ENCODE data around the gene PSMA6.

GRCh38 chr14:35244542-35244941 lies 47.6 kb upstream of the PSMA6 start:
- no peak for TF ChIP-seq POLR2A (IDR thresholded peaks at IDR 0.05; ENCODE audit: low read length)
- TF ChIP-seq GATA1 (IDR thresholded peaks at IDR 0.05; ENCODE audit: low read depth, low read length): no peak

Data from erythroblast (primary cell).